ENCODE data around the gene KIF17. TPM values are rescaled to one million over a fixed set of nuclear protein-coding genes. Genes with fewer than 3 reads are reported as not detected.

KIF17 gene
- total RNA-seq, 1 experiment from 2014 or later, result not detected

DNA sequence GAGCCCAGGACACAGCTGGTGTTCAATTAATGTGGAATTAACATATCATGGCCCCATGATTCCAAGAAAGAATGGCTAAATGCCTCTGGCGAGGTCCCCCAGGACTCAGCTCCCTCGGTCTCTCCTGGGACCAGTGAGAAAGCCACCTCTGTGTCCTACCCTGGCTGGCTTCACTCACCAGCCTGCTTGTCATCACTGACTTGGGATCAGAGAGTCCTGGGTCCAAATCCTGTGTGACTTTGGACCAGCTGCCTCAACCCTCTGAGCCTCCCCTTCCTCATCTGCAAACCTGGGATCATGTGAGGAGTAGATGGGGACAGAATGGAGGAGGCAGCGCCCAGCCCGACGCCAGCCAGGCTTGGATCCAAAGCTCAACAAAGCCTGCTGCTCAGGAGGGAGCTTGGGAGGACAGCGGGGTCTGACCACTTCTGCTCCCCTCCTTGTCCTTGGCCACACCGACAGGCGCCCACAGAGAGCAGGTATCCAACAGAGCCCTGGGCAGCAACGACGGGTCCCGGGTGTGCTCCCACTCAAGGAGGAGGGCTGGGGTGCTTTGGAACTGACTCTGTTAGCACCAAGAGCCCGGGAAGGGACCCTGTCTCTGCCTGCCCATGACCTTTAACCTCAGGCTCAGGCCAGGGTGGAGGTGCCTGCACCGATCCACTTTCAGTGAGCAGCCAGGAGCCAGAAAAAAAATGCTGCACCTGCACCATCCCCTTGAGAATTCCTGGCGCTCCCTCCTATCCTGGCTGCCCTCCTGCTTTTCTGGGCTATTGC is 11.5 kb upstream of the KIF17 start:
- DNase-seq (ENCODE audit: low read depth, low spot score), result no peak
- in situ Hi-C loops (cut with HindIII; ENCODE audit: low pct_unique_long_range_greater_than_20kb, low sequenced_read_pairs), result no loop called here

DNA sequence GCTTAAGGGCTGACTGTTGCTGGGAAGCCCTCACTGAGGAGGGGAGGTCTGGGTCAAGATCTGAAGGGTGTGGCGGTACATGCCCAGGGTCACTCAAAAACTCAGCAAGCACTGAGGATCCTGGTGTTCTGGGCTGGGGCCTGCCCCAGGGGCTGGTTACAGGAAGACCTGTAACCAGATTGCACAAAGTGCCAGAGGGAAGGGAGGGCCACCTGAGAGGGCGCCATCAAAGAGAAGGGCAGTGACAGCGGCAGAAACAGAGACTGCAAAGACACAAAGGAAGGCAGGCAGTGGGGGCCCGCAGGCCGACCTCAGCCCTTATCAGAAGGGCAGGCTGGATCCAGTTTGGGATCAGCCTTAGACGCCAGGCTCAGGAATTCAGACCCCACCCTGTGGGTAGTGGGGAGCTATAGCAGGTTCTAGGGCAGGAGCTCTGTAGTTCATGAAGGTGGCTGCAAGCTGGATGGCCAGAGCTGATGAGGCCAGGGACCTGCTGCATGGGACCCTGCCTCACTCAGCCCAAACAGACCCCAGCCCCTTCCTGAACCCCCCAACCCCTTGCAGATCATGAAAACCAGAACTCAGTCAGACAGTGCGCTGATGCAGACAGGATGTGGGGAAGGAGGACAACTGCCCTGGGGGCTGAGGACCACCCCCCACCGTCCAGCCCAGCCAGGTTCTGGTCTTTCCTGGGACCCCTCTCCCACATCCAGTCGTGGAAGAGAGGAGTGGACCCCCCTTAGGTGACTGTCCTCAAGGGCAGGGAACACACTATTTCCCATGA is 10.8 kb upstream of the KIF17 start:
- DNase-seq (ENCODE audit: low read depth, low spot score), result no peak
- in situ Hi-C loops (cut with HindIII; ENCODE audit: low pct_unique_long_range_greater_than_20kb, low sequenced_read_pairs), result no loop called here

DNA sequence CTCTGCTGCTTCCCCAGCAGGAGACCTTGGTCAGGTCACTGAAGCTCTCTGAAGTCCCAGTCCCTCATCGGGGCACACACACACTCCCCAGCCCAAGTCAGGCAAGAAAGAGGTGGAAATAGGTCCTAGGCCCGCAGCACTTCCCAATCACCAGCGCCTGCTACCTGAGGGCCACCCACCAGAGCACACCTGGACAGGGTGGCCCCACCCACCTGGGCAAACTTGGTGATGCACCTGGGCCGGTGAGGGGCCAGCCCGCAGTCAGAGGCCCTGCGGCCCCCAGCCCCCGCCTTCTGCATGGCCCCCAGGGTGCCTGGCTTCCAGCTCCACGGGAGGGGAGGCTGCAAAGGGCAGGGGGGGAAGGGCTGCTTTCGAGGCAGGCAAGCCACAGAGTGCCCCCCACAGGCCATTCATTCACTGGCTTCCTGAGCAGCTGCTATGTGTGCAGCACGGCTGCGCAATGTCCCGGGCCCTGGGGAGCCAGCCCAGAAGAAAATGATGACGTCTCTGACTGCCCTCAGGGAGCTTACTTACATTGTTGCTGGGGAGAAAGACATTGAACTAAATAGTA is 10.0 kb upstream of the KIF17 start:
- DNase-seq (ENCODE audit: low read depth, low spot score), result peak; percentile 15
- in situ Hi-C loops (cut with HindIII; ENCODE audit: low pct_unique_long_range_greater_than_20kb, low sequenced_read_pairs), result no loop called here

DNA sequence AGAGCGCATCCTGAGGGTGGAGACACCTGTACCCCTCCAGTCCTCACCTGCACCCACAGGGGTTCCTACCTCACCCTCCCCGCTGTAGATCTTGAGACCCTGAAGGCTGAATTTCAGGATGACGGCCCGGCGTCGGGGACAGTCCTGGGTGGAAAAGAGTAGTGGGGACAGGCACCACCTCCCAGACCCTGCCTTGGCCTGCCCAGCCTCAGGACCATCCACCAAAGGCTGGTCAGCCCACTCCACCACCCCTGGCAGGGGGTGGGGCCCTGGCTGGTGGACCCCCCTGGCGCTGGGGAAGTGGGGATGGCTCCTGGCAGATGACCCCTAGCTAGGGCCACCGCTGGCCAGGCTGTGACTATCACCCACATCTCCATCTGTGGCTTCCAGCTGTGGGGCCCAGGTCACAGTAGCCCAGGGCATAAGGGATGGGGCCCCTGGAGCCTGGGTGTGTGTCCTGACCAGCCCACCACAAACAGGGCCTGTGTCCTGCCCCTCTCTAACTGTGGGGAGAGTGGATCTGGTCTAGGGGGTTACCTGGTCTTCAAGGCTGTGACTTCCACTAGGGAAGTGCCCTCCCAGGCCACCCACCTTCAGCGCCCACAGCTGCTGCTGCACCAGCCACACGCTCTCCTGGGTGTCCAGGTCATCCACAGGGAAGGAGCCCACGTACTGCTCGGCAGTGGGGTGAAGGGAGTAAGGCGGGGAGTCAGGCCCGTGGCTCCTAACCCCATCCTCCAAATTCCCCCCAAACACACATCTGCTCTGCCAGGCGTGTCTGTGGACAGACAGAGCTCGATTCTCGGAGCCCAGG is 9.3 kb upstream of the KIF17 start:
- in situ Hi-C loops (cut with HindIII; ENCODE audit: low pct_unique_long_range_greater_than_20kb, low sequenced_read_pairs), result no loop called here
- DNase-seq (ENCODE audit: low read depth, low spot score), result no peak

DNA sequence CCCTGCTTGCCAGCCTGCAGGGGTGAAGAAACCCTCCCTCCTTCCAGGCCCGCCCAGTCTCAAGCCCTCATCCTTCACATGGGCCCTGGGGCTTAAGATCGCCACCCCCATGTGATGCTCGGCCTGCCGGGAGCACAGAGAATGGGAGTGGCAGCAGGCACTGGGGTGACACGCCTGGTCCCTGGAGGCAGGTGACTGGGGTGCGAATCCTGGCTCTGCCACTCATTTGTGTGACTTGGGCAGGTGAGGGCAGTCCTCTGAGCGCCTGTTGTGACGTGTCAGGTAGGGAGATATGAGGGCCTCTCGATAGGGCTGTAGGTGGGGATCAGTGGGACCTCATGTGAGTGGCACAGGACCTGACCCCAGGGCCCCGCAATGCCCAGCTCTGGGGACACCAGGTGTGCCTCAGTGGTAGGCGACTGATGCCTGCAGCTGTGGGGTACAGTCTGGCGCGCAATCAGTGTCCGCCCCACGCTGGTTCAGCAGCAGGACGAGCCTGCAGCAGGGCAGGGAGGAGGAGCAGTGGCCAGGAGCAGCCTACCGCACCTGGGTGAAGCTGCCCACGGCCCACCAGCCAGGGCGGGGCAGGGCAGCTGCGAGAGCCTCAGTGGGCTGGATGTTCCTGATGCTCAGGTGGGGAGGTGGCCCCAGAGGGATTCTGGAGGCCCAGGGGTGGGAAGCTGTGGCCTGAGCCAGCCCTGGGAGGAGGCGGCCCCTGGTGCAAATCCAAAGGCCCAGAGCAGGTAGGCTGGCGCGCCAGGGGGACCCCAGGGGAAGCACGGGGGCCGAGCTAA is 8.5 kb upstream of the KIF17 start:
- in situ Hi-C loops (cut with HindIII; ENCODE audit: low pct_unique_long_range_greater_than_20kb, low sequenced_read_pairs), result no loop called here

DNA sequence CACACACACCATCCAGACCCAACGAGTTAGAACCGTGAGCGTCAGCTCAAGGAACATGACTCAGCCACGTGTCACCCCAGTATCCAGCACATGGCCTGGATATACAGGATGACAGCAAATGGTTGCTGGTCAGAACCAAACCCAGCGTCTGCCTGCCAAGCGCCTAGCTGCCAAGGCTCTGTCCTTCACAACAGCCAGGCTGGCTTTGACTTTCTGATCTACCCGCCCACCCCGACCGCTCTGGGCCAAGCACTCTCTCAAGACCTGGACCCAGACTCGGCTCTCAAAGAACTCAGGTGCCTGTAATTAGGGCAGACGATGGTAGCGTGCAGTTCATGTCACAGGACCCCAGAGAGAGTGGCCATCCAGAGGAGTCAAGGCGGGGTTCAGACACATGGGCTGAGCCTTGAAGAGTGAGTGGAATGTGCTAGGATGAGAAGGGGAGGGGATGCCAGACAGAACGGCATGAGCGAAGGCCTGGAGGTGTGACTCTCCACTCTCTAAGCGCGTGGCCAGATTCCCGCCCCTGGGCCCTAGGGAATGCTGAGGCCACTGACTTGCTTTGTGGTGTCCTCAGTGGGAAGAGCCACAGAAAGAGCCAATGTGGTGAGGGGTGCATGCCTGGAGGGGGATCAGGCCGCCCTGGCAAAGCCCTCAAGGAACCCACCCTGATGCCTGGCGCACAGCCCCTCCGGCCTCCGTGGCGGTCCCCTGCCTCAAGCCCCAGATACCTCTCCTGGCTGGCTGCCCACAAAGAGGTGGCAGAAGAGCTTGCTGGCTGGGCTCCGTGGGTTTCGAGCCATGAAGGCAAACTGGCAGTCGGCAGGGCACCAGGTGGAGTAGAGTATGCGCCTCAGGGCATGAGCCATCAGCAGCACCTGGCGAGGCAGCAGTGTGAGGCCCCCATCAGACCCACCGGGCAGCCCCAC is 7.6 kb upstream of the KIF17 start:
- in situ Hi-C loops (cut with HindIII; ENCODE audit: low pct_unique_long_range_greater_than_20kb, low sequenced_read_pairs), result no loop called here
- no peak for DNase-seq (ENCODE audit: low read depth, low spot score)

More for the DNA sequence above, 8.5 kb upstream of the KIF17 start:
- no peak for DNase-seq (ENCODE audit: low read depth, low spot score)

DNA sequence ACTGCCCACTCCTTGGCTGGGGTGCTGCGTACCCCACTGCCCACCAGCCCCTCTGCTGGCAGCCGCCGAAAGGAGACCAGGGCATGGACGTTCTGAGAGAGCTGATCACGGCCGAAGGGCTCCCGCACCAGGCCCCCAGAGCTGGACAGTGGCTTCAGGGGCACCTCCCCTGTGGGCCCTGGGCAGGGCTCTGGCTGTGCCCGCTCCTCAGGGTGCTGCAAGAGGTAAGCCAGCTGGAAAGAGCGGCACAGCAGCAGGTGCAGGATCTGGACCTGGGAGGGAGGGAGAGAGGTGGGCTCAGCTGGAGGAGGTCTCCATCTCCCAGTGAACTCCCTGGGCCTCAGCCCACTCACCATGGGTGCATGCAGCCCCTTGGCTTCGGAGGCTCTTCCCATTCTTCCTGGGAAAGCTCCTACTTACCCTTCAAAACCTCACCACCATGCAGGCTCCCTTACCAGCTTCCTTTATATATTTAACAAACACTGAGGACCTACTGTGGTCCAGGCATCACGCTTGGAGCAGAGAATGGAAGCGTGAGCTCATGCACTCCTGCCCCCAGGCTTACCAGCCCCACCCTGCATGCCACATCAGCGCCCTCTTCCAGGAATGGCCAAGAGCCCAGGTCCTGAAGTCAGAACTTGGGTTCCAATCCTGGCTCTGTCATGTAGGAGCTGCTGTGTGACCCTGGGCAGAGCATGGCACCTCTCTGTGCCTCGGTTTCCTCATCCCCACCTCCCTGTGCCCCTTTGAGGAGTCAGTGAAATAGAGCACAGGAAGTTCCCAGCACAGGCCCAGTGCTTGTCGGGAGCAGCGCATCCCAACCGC is 6.8 kb upstream of the KIF17 start:
- in situ Hi-C loops (cut with HindIII; ENCODE audit: low pct_unique_long_range_greater_than_20kb, low sequenced_read_pairs), result no loop called here
- no peak for DNase-seq (ENCODE audit: low read depth, low spot score)

DNA sequence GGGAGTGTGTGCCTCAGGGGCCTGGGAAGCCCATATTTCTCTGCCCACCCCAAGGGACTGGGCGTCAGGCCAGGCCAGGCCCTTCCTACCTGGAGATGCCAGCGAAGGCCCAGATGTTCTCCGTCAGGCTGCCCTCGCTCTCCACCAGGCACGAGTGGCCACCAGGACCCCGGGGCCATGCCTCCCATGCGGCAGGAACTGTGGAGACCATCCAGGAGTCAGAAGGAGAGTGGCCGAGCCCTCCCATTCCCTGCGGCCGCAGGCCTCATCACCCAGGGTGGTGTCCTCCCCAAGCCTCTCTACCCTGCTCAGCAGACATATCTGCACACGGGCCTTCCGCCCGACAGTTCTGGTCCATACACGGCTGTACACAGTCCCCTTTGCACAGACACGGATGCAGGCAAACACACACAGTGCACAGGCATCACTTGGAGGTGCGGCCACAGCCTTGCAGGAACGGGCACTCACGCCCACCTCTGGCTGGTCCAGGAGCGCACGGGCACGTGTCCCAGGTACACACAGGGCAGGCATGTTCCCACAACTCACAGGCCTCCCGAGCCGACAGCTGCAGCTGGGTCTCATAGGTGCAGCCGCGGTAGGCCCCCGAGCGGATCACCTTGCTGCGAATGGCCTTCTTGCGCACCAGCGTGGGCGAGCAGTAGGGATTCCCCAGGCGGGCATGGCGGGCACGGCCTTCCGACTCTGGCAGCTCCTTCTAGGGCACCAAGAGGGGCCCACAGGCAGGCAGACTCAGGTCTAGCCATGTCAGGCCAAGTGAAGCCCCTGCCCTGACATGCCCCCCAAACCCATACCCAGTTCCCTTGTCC is 5.9 kb upstream of the KIF17 start:
- in situ Hi-C loops (cut with HindIII; ENCODE audit: low pct_unique_long_range_greater_than_20kb, low sequenced_read_pairs), result no loop called here
- DNase-seq (ENCODE audit: low read depth, low spot score), result no peak

DNA sequence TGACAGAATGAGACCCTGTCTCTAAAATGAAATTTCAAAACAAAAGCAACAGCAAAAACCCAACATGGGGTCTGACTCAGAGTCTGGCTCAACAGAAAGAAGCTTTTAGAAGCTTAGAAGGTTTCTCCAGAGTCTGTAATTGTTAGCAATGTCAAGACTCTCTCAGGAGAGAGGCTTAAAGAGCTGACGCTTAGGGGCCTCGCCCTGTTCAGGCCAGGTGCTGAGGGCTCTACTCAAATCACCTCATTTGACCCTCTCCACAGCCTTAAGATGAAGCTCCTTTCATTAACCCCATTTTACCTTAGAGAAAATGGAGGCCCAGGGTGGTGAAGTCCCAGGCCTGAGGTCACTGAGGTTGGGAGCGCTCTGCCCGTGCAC is 5.3 kb upstream of the KIF17 start:
- in situ Hi-C loops (cut with HindIII; ENCODE audit: low pct_unique_long_range_greater_than_20kb, low sequenced_read_pairs), result no loop called here

DNA sequence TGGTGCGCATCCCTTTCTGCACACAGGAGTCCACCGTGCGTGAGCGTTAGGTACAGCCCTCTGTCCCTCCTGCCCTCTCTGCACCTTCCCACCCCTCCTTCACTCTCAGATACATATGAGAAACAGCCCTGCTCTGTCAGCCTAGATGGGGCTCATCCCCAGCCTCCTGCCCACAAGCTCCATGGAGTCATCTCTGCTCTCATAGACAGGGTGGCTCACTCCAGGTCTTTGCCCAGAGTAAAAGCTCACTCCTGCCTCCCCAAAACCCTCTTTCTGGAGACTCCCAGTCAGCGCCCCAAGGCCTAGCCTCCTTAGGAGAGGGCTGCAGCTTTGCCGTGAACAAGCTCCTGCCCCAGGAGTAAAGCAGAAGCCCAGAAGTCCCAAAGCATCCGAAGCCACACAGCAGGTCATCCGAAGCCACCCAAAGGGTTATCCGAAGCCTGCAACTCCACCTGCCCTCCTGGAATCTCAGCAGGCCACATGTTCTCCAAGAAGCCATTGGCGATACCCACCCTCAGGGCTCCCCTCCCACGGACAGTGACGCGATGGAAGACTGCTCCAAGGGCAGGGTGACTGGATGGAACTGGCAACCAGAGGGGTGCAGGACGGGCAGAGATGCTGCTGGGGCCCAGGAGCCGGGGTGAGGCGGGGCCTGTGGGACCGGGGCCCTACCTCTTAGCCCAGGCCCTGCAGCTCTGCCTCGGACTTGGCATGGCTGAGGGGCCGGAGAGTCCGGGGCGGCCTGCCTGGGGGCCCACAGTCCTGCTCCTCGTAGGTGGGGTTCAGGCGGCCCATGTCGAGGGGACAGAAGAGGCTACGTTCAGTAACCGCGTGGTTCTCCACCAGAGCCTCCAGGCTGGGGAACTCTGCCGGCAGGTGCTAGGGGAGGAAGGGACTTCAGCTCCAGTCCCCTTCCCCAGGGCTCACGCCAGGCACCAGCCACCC is 3.6 kb upstream of the KIF17 start:
- in situ Hi-C loops (cut with HindIII; ENCODE audit: low pct_unique_long_range_greater_than_20kb, low sequenced_read_pairs), result no loop called here
- no peak for DNase-seq (ENCODE audit: low read depth, low spot score)

More for the DNA sequence above, 5.3 kb upstream of the KIF17 start:
- no peak for DNase-seq (ENCODE audit: low read depth, low spot score)

DNA sequence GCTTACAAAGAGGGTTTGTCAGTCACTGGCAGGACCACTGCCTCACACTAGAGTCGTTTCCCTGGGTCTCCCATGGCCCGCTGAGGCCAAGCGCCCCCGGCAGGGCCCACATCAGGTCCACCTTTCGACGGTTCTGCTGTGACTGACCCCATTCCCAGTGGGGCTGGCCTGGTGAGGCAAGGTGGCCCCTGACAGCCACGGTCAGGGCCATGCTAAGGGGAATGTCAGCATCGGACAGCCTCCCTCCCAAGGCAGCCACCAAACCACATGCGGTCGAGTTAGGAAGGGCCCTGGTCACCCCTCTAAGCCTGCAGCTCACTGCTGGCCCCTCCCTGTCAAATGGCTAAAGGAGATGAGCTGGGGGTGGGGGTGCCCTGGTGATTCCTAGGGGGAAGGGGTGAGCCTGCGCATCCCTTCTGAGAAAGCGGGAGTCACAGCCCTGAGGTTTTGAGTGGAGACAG is 2.9 kb upstream of the KIF17 start:
- DNase-seq (ENCODE audit: low read depth, low spot score), result no peak
- in situ Hi-C loops (cut with HindIII; ENCODE audit: low pct_unique_long_range_greater_than_20kb, low sequenced_read_pairs), result no loop called here

DNA sequence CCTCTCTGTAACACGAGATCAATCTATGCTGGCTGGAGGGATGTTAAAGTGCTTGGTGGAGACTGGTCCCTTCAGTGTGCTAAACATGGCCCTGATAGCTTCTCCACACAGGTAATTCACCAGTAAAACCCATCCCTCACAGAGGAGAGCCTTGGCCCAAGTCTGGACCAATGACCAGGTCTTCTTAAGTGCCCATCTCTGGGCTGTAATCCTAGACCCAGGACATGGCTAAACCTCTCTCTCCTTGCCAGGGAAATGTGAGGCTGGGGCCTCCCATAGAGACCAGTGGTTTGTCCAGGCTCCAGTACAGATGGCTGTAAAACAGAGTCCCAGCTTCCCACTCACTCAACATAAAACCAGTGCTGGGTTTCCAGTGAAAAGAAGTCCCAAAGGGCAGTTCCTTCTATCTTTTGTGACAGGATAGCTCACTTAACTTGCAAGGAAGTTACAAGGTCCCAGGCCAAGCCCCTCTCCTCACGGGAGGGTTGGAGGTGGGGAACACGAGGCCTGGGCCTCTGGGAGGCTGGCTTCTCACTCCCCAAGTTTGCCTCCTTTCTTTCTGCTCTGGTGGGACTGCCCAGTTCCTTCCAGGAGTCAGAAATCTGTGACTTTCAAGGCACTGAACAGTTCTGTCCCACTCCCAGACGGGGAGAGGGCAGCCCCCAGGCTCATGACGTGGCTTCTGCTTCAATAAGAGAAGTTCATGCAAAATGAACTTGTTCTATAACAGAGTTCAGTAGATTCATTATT is 2.2 kb upstream of the KIF17 start:
- in situ Hi-C loops (cut with HindIII; ENCODE audit: low pct_unique_long_range_greater_than_20kb, low sequenced_read_pairs), result no loop called here
- no peak for DNase-seq (ENCODE audit: low read depth, low spot score)

DNA sequence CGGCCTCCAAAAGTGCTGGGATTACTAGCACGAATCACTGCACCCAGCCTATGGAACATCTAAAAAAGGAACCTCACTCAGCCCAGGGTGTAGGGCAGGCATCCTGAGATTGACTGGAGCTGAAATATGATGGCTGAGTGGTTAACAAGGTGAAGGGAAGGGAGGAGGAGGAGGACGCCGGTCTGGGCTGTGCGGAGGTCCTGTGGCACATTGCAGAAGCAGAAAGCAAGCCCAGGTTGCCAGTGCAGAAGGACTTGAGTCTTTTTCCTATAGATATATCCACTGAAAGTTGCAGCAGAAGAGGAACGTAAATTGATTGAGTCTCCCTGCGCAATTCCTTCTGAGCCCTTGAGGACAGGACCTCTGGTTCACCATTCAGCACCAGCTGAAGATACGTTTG is 1.5 kb upstream of the KIF17 start:
- no peak for DNase-seq (ENCODE audit: low read depth, low spot score)

More for the DNA sequence above, 1.5 kb upstream of the KIF17 start:
- in situ Hi-C loops (cut with HindIII; ENCODE audit: low pct_unique_long_range_greater_than_20kb, low sequenced_read_pairs), result no loop called here
